Ascending aorta (tissue), 2 donors: ENCODE measurements around the gene HNRNPA0. TPM values are rescaled to one million over a fixed set of nuclear protein-coding genes. Genes with fewer than 3 reads are reported as not detected.

ENCODE experiments used
- DNase-seq, 2 donors: peaks; one replicate each; pipeline ENCODE4 v3.0.0-alpha.2; 2019; ENCODE audit warnings: low spot score in 2 of 2
- H3K27ac ChIP-seq, 2 donors: fragments of 200-600 bp; sonication (generic); one replicate each; pipeline ENCODE4 v1.5.1; 2016 to 2017; ENCODE audit warnings: mild to moderate bottlenecking in 1 of 2
- H3K27me3 ChIP-seq: fragments of 200-600 bp; sonication (generic); one replicate; pipeline ENCODE4 v1.5.1; 2017
- H3K36me3 ChIP-seq, 2 donors: fragments of 200-600 bp; sonication (generic); one replicate each; pipeline ENCODE4 v1.5.1; 2016
- H3K4me1 ChIP-seq, 2 donors: fragments of 200-600 bp; sonication (generic); one replicate each; pipeline ENCODE4 v1.5.1; 2016 to 2017; ENCODE audit warnings: mild to moderate bottlenecking in 1 of 2
- H3K4me3 ChIP-seq, 2 donors: fragments of 200-600 bp; sonication (generic); one replicate each; pipeline ENCODE4 v1.5.1; 2016 to 2017; ENCODE audit warnings: mild to moderate bottlenecking in 1 of 2
- H3K9me3 ChIP-seq, 2 donors: fragments of 200-600 bp; sonication (generic); one replicate each; pipeline ENCODE4 v1.5.1; 2016
- CTCF ChIP-seq, 3 experiments: fragments of 200-600 bp in 2 of 3; fragments of 450-650 bp in 1 of 3; sonication (generic) in 2 of 3; IDR thresholded peaks; one replicate each; pipeline ENCODE4 v1.5.1; 2016 to 2019; ENCODE audit warnings: antibody characterized with exemption in 3 of 3, mild to moderate bottlenecking in 1 of 3, moderate library complexity in 1 of 3
- intact Hi-C: fragments of 100-400 bp; cut with DNase I; formaldehyde crosslinking; loops from one replicate; pipeline ENCODE4 v1.15.1; 2023
- total RNA-seq: library from RNA; depleted of rRNA; stranded (reverse); fragments of >200 nt; gene quantifications from one replicate; pipeline ENCODE4 v1.1.0, GENCODE V29; 2016

The HNRNPA0 gene
- total RNA-seq, 1 donor from 2014 or later, result 8.6 TPM

- Histone ChIP-seq H3K9me3 (no peaks in the 10 kb centered on the region), H3K27me3 (no peaks in the 10 kb centered on the region), H3K4me1 (peaks cover 0 to 7% of the 10 kb centered on the region in 2 donors), H3K4me3 (peak overlapping the region; percentile 52 to 66), H3K27ac (peak overlapping the region; percentile 39 to 55), H3K36me3 (no peaks in the 10 kb centered on the region)
- intact Hi-C loops, result loop anchor here (2.0 to 10.0 kb wide), 2 partner anchors 74 to 530 kb away; no protein-coding TSS in a partner anchor
- no peak for DNase-seq
- no peak for TF ChIP-seq CTCF (IDR thresholded peaks at IDR 0.05)
Measured at GRCh38 chr5:137734962-137735554, 19.1 kb downstream of the HNRNPA0 start.

DNA sequence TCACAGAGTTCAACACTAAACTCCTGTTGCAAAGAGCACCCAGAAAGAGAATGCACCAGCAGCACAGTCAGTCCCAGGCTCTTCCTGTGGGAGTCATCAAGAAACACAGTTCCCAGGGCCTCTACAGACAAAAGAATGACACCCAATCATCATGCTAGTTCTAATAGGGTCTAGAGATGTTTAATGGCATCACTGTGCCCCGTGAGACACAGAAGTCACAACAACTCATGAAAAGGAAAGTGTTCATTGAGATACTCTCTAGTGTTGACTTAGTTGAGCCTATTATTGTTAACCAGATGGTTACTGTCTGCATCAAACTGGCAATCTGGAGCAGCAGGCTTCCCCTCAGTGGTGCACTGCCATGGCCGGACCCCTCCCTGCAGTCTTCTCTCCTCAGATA is 19.8 kb downstream of the HNRNPA0 start:
- no peak for TF ChIP-seq CTCF (IDR thresholded peaks at IDR 0.05)
- H3K36me3 ChIP-seq, result no peaks in the 10 kb centered on the region
- H3K4me3 ChIP-seq, result peak overlapping the region; percentile 52 to 66
- H3K27ac ChIP-seq, result peak overlapping the region; percentile 39 to 55
- H3K9me3 ChIP-seq, result no peaks in the 10 kb centered on the region
- DNase-seq, result no peak
- peaks cover 0 to 7% of the 10 kb centered on the region in 2 donors for H3K4me1 ChIP-seq
- intact Hi-C loops, result loop anchor here (2.0 to 10.0 kb wide), 2 partner anchors 74 to 530 kb away; no protein-coding TSS in a partner anchor
- no peaks in the 10 kb centered on the region for H3K27me3 ChIP-seq

DNA sequence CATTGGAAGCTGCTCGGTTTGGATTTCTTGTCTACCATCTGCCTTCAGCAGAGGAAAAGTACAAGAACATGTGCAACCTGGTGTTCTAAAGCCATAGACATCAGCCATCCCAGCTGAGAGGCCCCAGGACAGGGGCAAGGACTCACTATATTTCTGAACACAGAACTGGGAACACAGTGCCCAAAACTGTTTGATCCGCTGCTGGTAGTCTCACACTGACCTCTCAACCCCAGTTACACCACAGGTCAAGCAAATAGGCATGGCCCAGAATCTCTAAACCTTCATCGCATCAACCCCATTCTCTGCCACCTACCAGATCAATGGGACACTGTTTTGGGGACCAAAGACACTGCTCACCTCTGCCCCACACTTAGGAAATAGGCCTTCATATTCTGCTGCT is 20.2 kb downstream of the HNRNPA0 start:
- H3K36me3 ChIP-seq, result no peaks in the 10 kb centered on the region
- H3K4me3 ChIP-seq, result no peak overlapping the region
- peaks cover 0 to 7% of the 10 kb centered on the region in 2 donors for H3K4me1 ChIP-seq
- TF ChIP-seq CTCF (IDR thresholded peaks at IDR 0.05), result no peak
- H3K27me3 ChIP-seq, result no peaks in the 10 kb centered on the region
- no peaks in the 10 kb centered on the region for H3K9me3 ChIP-seq
- no peak overlapping the region for H3K27ac ChIP-seq
- intact Hi-C loops, result loop anchor here (2.0 to 10.0 kb wide), 2 partner anchors 73 to 529 kb away; no protein-coding TSS in a partner anchor
- DNase-seq, result no peak

DNA sequence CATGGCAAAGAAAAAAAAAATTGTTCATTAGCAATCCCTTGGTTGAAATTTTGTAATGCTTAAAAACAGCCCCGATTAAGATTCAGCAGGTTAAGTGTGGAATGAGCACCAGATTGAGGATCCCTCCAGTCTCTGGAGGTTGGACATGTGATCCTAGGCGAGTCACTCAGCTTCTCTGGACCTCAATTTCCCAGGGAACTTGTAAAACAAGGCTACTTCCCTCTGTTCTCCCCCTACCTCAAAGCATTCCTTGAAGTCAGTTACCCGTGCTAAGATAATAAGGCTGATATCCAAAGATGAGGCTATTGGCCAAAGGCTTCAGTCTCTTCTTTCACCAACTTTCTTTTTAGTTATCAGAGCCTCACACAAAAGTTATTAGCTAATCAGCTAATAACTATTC is 21.2 kb downstream of the HNRNPA0 start:
- TF ChIP-seq CTCF (IDR thresholded peaks at IDR 0.05), result no peak
- H3K36me3 ChIP-seq, result no peaks in the 10 kb centered on the region
- H3K9me3 ChIP-seq, result no peaks in the 10 kb centered on the region
- no peaks in the 10 kb centered on the region for H3K27me3 ChIP-seq
- intact Hi-C loops, result loop anchor here (10.0 kb wide), 1 partner anchor 528 kb away; no protein-coding TSS in a partner anchor
- H3K4me1 ChIP-seq, result peaks cover 0 to 7% of the 10 kb centered on the region in 2 donors
- DNase-seq, result no peak
- H3K27ac ChIP-seq, result no peak overlapping the region
- no peak overlapping the region for H3K4me3 ChIP-seq

DNA sequence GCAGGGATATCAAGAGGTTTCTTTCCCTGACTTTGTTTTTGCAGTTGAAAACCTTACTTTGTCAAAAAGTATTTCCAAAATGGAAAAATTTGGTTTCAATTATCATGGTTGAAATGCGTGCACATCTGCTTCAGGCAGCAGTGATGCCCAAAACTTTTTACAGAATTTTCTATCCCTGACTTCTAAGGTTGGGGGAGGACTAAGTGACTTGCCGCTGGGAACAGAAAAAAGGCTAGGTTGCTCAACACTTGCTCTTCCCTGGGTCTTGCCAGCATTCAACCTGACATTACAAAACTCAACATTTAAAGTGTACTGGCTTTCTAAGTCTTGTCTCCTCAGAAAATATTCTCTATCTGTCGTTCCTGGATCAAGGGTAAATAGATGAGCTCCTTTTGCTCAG is 23.0 kb downstream of the HNRNPA0 start:
- intact Hi-C loops, result loop anchor here (10.0 kb wide), 1 partner anchor 526 kb away; no protein-coding TSS in a partner anchor
- no peak overlapping the region for H3K4me3 ChIP-seq
- H3K9me3 ChIP-seq, result no peaks in the 10 kb centered on the region
- no peaks in the 10 kb centered on the region for H3K27me3 ChIP-seq
- no peaks in the 10 kb centered on the region for H3K36me3 ChIP-seq
- H3K27ac ChIP-seq, result no peak overlapping the region
- H3K4me1 ChIP-seq, result peaks cover 0 to 7% of the 10 kb centered on the region in 2 donors
- TF ChIP-seq CTCF (IDR thresholded peaks at IDR 0.05), result no peak
- DNase-seq, result no peak
